NT2/D1 (cell line): ENCODE data around the gene DCBLD2.
"Not testable (repeated sequence)": the region's sequence is repeated elsewhere in the genome, so short reads cannot be mapped to it uniquely, and the experiment has no call there.

ENCODE experiments used
- DNase-seq: peaks from one replicate; pipeline ENCODE4 v3.0.0-alpha.2; 2011; ENCODE audit warnings: low read depth, low spot score
- H3K27me3 ChIP-seq: 2 replicates; pipeline ENCODE4 v1.6.0; 2011; ENCODE audit warnings: mild to moderate bottlenecking; ENCODE audit not compliant: insufficient read length, insufficient read depth
- H3K36me3 ChIP-seq: 2 replicates; pipeline ENCODE4 v1.6.1; 2011; ENCODE audit warnings: mild to moderate bottlenecking, low read length, mixed read lengths; ENCODE audit not compliant: insufficient read depth, insufficient read length
- H3K4me1 ChIP-seq: 2 replicates; pipeline ENCODE4 v1.5.1; 2011; ENCODE audit not compliant: insufficient read depth, insufficient read length
- H3K4me3 ChIP-seq: 2 replicates; pipeline ENCODE4 v1.5.1; 2011; ENCODE audit warnings: low read depth; ENCODE audit not compliant: insufficient read length
- H3K9ac ChIP-seq: 2 replicates; pipeline ENCODE4 v1.6.0; 2011; ENCODE audit warnings: low read depth; ENCODE audit not compliant: insufficient read length
- H3K9me3 ChIP-seq: 2 replicates; pipeline ENCODE4 v1.5.1; 2011; ENCODE audit warnings: mild to moderate bottlenecking, low read length; ENCODE audit not compliant: insufficient read depth
- SUZ12 ChIP-seq: IDR thresholded peaks from 2 replicates; pipeline ENCODE4 v1.6.1; 2011; ENCODE audit not compliant: insufficient read length, insufficient read depth; ENCODE audit errors: extremely low read depth
- YY1 ChIP-seq: IDR thresholded peaks from 2 replicates; pipeline ENCODE4 v1.6.1; 2011; ENCODE audit not compliant: insufficient read length, insufficient read depth
- ZNF274 ChIP-seq: IDR thresholded peaks from 2 replicates; pipeline ENCODE4 v1.6.1; 2011; ENCODE audit warnings: mild to moderate bottlenecking, low read depth, low read length

The DCBLD2 gene

DNA sequence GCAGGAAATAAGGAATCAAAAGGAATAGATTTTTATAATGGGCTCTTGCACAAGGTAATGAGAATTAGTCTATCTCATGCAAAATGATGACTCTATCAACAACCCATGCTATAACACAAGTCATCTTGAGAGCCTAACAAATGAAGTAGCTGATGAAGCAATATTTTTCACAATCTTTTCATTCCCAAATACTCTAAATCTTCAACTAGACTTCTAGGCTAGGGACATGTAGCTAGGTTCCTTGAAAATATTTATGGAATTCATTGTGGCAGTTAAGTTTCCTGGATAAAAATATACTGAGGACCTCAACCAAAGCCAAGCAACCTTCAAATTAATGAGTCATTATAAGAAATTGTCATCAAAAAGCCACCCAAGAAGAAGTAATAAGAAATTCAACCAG lies 55.4 kb downstream of the DCBLD2 start:
- peaks cover 23% of the 10 kb centered on the region for H3K36me3 ChIP-seq
- no peak for DNase-seq

DNA sequence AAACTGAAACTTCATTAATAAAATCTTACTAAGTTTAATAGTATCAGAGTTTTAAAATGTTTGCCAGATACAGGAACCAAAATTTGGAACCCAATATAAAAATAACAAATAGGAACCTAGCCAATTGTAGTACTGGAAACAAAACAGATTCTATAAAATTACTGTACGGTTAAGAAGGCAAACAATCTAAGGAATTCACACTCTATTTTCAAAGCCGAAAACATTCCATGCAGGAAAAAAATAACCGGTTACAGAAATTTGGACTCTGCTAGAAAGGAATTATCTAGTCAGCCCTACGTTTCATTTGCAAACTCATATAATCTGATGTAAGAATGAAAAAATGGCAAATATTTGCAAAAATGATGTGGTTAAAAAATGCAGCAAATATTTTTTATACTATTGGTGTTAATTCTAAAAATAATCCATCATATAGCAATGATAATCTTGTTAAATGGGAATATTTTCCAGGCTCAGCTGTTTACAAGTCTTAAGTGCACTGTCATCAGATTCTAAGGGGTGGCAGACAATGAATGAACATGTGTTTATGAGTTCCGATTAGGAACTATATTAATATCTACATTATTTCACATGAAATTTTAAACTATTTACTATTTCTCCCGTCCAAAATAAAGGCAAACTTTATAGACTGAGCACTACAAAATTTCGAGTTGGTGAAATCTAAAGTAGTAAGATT lies 58.1 kb downstream of the DCBLD2 start:
- peaks cover 28% of the 10 kb centered on the region for H3K36me3 ChIP-seq

More for the DNA sequence above, 55.4 kb downstream of the DCBLD2 start:
- TF ChIP-seq SUZ12: no peak
- no peak for TF ChIP-seq YY1
- no peak for TF ChIP-seq ZNF274
- no peak overlapping the region for H3K4me3 ChIP-seq
- H3K9me3 ChIP-seq: peaks cover 5% of the 10 kb centered on the region
- no peaks in the 10 kb centered on the region for H3K4me1 ChIP-seq
- no peaks in the 10 kb centered on the region for H3K27me3 ChIP-seq
- no peak overlapping the region for H3K9ac ChIP-seq

GRCh38 chr3:98839846-98840245 lies 61.6 kb downstream of the DCBLD2 start:
- no peak overlapping the region for H3K9ac ChIP-seq
- H3K4me1 ChIP-seq: no peaks in the 10 kb centered on the region
- peaks cover 12% of the 10 kb centered on the region for H3K9me3 ChIP-seq
- peaks cover 13% of the 10 kb centered on the region for H3K36me3 ChIP-seq
- H3K4me3 ChIP-seq: no peak overlapping the region
- DNase-seq: no peak
- TF ChIP-seq ZNF274: no peak
- no peaks in the 10 kb centered on the region for H3K27me3 ChIP-seq

More for the DNA sequence above, 58.1 kb downstream of the DCBLD2 start:
- no peak for TF ChIP-seq ZNF274
- no peak for TF ChIP-seq YY1
- no peak for TF ChIP-seq SUZ12
- DNase-seq: no peak
- H3K9ac ChIP-seq: no peak overlapping the region
- H3K27me3 ChIP-seq: no peaks in the 10 kb centered on the region
- H3K4me3 ChIP-seq: no peak overlapping the region
- no peaks in the 10 kb centered on the region for H3K4me1 ChIP-seq
- peaks cover 17% of the 10 kb centered on the region for H3K9me3 ChIP-seq

DNA sequence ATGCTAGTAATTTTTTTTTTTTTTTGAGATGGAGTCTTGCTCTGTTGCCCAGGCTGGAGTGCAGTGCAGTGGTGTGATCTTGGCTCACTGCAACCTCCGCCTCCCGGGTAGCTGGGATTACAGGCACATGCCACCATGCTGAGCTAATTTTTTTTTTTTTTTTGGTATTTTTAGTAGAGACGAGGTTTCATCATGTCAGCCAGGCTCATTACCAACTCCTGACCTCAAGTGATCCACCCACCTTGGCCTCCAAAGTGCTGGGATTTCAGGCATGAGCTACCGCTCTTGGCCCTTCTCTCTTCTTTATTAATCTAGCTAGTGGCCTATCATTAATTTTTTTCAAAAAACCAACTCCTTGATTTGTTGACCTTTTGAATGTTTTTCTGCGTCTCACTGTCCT lies 70.4 kb downstream of the DCBLD2 start:
- not testable (repeated sequence) for H3K4me3 ChIP-seq, DNase-seq, H3K36me3 ChIP-seq, H3K4me1 ChIP-seq, H3K27me3 ChIP-seq, H3K9ac ChIP-seq
- H3K9me3 ChIP-seq: peaks cover 38% of the 10 kb centered on the region; the same call in 1 of the 2 replicates

GRCh38 chr3:98829246-98829832 lies 72.2 kb downstream of the DCBLD2 start:
- peaks cover 5% of the 10 kb centered on the region for H3K36me3 ChIP-seq
- no peak overlapping the region for H3K4me3 ChIP-seq
- no peak for DNase-seq
- H3K9me3 ChIP-seq: peaks cover 38% of the 10 kb centered on the region; the same call in 1 of the 2 replicates
- H3K4me1 ChIP-seq: no peaks in the 10 kb centered on the region
- no peak overlapping the region for H3K9ac ChIP-seq
- TF ChIP-seq SUZ12 (no peak), YY1 (no peak), ZNF274 (no peak)
- no peaks in the 10 kb centered on the region for H3K27me3 ChIP-seq

GRCh38 chr3:98827221-98827920 lies 74.1 kb downstream of the DCBLD2 start:
- no peak for TF ChIP-seq ZNF274
- no peak for TF ChIP-seq YY1
- no peak for TF ChIP-seq SUZ12
- H3K36me3 ChIP-seq: peaks cover 6% of the 10 kb centered on the region
- H3K27me3 ChIP-seq: no peaks in the 10 kb centered on the region
- peaks cover 23% of the 10 kb centered on the region; the same call in 1 of the 2 replicates for H3K9me3 ChIP-seq
- no peak for DNase-seq
- H3K4me3 ChIP-seq: no peak overlapping the region
- no peak overlapping the region for H3K9ac ChIP-seq
- H3K4me1 ChIP-seq: no peaks in the 10 kb centered on the region

GRCh38 chr3:98826126-98826525 lies 75.4 kb downstream of the DCBLD2 start:
- H3K4me1 ChIP-seq: no peaks in the 10 kb centered on the region
- DNase-seq: no peak
- H3K9me3 ChIP-seq: 0 out of 2 replicates have a peak, but pooled peaks cover 14% of the 10 kb centered on the region
- peaks cover 12% of the 10 kb centered on the region for H3K36me3 ChIP-seq
- H3K4me3 ChIP-seq: no peak overlapping the region
- no peak overlapping the region for H3K9ac ChIP-seq
- TF ChIP-seq YY1 (no peak), SUZ12 (no peak), ZNF274 (no peak)
- no peaks in the 10 kb centered on the region for H3K27me3 ChIP-seq
